ENCODE measurements around the gene GPR89B. TPM values are rescaled to one million over a fixed set of nuclear protein-coding genes. Genes with fewer than 3 reads are reported as not detected.
"Not testable (repeated sequence)": the region's sequence is repeated elsewhere in the genome, so short reads cannot be mapped to it uniquely, and the experiment has no call there.

Gene GPR89B
- total RNA-seq, 1 donor, result 13.7 TPM

DNA sequence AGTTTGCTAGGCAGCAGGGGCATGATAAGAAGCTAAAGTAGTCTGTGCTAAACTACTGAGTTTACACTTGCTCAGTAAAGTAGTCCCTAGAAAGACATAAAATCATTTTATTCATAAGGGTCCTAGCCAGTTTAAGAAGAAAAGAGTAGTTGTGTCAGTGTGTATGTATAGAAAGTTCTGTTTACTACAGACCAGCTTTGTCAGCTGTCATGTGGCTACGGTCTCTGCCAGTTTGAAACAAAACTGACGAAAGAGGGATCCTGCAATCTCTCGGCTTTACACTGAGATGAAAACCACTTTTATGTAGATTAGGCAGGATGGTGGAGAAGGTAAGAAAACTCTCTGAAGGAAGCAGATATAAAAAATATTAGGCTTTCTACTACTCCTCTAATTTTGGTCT lies 7.1 kb downstream of the GPR89B start:
- not testable (repeated sequence) for DNase-seq (ENCODE audit: low read depth in 2 of 3, low spot score in 2 of 3)

GRCh38 chr1:147940456-147940855 lies 12.2 kb downstream of the GPR89B start:
- not testable (repeated sequence) for DNase-seq (ENCODE audit: low read depth in 2 of 3, low spot score in 2 of 3)

GRCh38 chr1:147942563-147942962 lies 14.3 kb downstream of the GPR89B start:
- DNase-seq (ENCODE audit: low read depth in 2 of 3, low spot score in 2 of 3), result not testable (repeated sequence)

- DNase-seq (ENCODE audit: low read depth in 2 of 3, low spot score in 2 of 3), result not testable (repeated sequence)
Observed at GRCh38 chr1:147949517-147949916, 21.3 kb downstream of the GPR89B start.

DNA sequence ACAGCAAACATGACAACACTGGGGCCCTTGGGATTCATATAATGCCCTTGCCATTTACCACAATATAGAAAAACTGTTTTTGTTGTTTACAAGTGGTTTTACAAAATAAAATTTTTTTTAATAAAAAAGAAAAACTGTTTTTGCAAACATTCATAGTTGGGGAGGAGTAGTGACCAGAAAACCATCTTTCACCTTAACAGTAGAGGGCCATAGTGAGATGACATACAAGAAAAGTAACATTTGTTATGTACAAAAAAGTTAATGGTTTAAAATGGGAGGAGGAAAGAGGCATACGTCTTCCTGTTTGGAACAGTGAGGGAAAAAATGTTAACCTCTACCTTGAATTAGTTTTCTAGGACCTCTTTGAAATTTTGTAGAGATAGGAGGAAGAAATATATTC lies 30.7 kb downstream of the GPR89B start:
- DNase-seq (ENCODE audit: low read depth in 2 of 3, low spot score in 2 of 3), result not testable (repeated sequence)

DNA sequence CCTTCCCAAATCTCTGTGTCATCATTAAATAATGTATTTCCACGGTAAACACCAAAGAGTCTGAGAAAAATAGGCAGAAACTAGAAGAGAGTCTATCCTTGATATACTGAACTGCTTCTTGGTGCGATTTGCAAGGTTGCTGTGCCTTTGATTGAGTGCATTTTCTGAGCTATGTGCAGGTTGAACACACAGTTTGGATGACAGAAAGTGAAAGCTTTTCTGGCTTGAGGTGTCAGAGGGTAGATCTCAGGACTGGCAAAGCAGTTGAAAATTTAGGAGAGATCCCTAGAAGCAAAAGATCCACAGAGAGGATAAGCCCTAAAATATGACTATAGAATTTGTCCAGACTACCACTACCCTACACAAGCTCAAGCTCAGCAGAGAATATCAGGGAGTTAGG lies 31.5 kb downstream of the GPR89B start:
- DNase-seq (ENCODE audit: low read depth in 2 of 3, low spot score in 2 of 3), result not testable (repeated sequence)

DNA sequence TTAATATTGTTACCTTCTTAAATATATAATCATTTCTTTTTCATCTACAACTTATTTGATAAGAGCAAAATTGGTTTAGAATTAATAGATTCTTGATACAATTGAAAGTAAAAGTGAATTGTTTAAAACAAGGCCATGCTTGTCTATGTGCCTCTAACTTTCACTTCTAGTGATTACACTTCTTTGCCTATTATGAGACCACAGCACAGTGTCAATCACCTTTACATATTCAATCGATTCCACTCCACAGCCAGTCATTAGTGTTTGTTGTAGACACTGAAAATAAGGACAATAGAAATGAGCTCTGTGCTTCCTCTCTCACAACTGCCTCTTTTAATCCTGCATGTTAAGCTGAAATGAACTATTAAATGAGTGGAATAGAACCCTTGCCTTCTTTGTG lies 36.4 kb downstream of the GPR89B start:
- not testable (repeated sequence) for DNase-seq (ENCODE audit: low read depth in 2 of 3, low spot score in 2 of 3)

GRCh38 chr1:147966657-147967056 lies 38.4 kb downstream of the GPR89B start:
- DNase-seq (ENCODE audit: low read depth in 2 of 3, low spot score in 2 of 3), result not testable (repeated sequence)

DNA sequence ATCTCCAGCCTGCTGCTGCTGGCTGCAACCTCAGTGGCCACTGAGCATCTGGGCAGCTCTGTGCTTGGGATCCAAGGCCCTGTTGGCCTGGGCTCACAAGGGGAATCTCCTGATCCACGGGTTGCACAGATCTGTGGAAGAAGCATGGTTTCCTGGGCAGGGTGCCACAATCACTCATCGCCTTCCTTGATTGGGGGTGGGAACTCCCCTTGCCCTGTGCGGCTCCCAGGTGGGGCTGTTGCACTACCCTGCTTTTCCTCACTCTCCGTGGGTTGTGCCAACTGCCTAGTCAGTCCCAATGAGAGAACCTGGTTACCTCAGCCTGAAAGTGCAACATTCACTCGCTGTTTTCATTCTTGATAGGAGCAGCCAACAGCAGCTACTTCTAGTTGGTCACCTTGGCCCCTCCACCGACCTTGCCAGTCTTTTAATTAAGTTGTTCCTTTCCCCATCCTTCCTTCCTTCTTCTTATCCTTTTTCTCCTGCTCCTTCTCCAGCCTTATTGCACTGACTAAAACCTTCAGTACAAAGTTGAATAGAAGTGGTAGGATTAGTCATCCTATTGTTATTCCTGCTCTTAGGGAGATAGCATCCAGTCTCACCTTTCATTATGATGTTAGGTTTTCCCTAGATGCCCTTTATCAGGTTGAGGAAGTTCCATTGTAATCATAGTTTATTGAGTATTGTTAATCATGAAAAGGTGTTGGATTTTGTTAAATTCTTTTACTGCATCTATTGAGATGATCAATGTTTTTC lies 50.9 kb downstream of the GPR89B start:
- DNase-seq (ENCODE audit: low read depth in 2 of 3, low spot score in 2 of 3), result not testable (repeated sequence)

DNA sequence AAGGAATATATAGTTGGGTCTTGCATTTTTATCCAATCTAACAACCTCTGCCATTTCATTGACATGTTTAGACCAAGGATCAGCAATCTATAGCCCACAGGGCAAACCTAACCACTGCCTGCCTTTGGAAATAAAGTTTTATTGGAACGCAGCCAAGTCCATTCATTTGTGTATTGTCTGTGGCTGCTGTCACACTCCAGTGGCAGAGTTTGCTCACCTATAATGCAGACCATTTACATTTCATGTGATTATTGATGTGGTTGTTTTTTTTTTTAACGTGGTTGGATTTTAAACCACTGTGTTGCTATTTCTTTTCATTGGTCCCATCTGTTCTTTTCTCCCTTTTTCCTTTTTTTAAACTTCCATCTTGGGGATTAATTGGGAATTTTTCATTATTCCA lies 57.2 kb downstream of the GPR89B start:
- DNase-seq (ENCODE audit: low read depth in 2 of 3, low spot score in 2 of 3), result not testable (repeated sequence)

GRCh38 chr1:147987893-147988292 lies 59.7 kb downstream of the GPR89B start:
- not testable (repeated sequence) for DNase-seq (ENCODE audit: low read depth in 2 of 3, low spot score in 2 of 3)

DNA sequence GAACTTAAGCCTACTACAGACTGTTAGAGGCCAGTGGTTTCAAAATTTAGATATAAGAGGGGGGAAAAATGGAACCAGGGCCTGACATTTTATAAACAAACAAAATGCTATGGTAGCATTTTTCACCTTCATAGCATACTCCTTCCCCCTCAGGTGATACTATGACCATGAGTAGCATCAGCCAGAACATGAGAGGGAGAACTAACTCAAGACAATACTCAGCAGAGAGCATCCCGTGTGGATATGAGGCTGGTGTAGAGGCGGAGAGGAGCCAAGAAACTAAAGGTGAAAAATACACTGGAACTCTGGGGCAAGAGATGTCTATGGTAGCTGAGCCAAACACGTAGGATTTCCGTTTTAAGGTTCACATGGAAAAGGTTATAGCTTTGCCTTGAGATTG lies 64.7 kb downstream of the GPR89B start:
- DNase-seq (ENCODE audit: low read depth in 2 of 3, low spot score in 2 of 3), result not testable (repeated sequence)

- DNase-seq (ENCODE audit: low read depth in 2 of 3, low spot score in 2 of 3), result not testable (repeated sequence)
Observed at GRCh38 chr1:147993400-147993799, 65.2 kb downstream of the GPR89B start.

GRCh38 chr1:147993825-147994615 lies 65.8 kb downstream of the GPR89B start:
- DNase-seq (ENCODE audit: low read depth in 2 of 3, low spot score in 2 of 3), result not testable (repeated sequence)

- not testable (repeated sequence) for DNase-seq (ENCODE audit: low read depth in 2 of 3, low spot score in 2 of 3)
Observed at GRCh38 chr1:147996088-147996487, 67.9 kb downstream of the GPR89B start.

DNA sequence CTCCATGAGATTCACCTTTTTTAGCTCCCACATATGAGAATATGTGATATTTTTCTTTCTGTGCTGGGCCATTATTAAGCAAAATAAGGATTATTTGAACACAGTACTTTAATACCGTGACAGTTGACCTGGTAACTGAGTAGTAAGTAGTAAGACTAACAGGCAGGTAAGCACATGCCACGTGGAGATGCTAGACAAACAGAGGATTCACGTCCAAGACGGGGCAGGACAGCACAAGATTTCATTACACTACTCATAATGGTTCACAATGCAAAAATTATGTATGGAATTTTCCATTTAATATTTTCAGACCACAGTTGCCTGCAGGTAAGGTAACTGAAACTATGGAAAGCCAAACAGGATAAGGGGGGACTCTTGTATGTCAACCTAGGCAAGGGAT lies 79.5 kb downstream of the GPR89B start:
- not testable (repeated sequence) for DNase-seq (ENCODE audit: low read depth in 2 of 3, low spot score in 2 of 3)

DNA sequence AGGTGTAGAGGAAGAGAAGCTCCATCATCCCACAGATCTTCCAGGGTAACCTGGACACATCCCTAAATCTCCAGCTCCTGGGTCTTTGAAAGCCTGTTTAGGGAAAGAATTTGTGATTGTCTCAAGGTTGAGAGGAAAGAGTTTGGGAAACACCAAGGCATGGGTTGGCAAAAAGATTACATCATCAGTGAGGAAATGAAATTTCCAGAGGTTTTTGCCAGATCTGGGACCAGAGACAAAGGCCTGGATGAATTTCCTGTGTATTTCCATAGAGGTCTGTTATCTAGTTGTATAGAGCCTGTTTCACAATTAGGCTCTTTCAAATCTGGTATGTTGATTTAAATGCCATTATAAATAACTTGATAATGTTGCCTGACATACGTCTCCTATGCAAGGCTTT lies 82.3 kb downstream of the GPR89B start:
- no peak for DNase-seq (ENCODE audit: low read depth in 2 of 3, low spot score in 2 of 3)

- not testable (repeated sequence) for DNase-seq (ENCODE audit: low read depth in 2 of 3, low spot score in 2 of 3)
Observed at GRCh38 chr1:148013177-148014144, 85.2 kb downstream of the GPR89B start.

GRCh38 chr1:148014289-148015200 lies 86.3 kb downstream of the GPR89B start:
- DNase-seq (ENCODE audit: low read depth in 2 of 3, low spot score in 2 of 3), result not testable (repeated sequence)

GRCh38 chr1:148024918-148025317 lies 96.7 kb downstream of the GPR89B start:
- DNase-seq (ENCODE audit: low read depth in 2 of 3, low spot score in 2 of 3), result not testable (repeated sequence)
